Measurements from ENCODE around the gene PTPRM. TPM values are rescaled to one million over a fixed set of nuclear protein-coding genes. Genes with fewer than 3 reads are reported as not detected.

PTPRM gene
- total and polyA plus RNA-seq, 2 experiments from 2014 or later: 1.6 to 5.3 TPM

DNA sequence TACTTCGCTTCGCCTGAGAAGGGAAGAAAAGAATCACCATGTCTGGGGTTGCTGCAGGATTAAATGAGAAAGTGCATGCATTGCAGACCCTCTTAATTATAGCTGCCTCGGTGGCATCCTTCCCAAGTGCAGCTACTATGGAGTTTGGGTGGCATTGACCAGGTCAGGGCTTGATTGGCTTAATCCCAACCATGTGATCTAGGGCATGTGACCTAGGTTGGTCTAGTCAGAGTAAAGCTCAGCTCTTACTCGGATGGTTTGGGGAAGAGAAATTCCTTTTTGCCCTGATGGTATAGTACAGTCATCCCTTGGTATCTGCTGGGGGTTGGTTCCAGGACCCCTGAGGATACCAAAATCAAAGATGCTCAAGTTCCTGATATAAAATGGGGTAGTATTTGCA is 863.9 kb downstream of the PTPRM start (continued):
- TF ChIP-seq ZNF462 (CRISPR knock-in tag; IDR thresholded peaks at IDR 0.05) (no peak), ZNF114 (CRISPR knock-in tag; IDR thresholded peaks at IDR 0.05) (no peak)

DNA sequence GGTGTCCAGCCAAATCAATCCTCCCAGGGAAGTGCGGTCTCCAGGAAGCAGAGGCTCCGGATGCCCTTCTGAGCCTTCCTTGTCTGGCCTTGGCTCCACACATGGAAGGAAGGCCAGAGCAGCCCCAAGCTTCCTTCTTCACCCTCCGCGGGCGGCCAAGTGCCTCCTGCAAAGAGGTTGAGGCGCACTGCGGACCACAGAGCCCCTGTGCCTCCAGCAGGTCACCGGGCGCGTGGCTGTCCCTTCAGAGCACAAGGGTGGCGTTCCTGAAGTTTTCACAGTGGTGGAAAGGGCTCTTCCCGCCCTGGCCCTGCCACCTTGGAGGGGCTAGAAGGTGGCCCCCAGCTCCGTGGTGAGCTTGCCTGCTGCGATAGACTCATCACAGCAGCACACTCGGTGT is 866.2 kb downstream of the PTPRM start:
- H3K4me2 ChIP-seq: no peak overlapping the region
- no peak for DNase-seq (ENCODE audit: low spot score)
- H3F3A ChIP-seq (replicated peaks; ENCODE audit: low read depth): no peaks in the 10 kb centered on the region
- no peaks in the 10 kb centered on the region for H3K79me2 ChIP-seq (replicated peaks; ENCODE audit: insufficient read depth)
- H3K27me3 ChIP-seq (ENCODE audit: insufficient read depth): no peaks in the 10 kb centered on the region
- TF ChIP-seq JUNB (IDR thresholded peaks at IDR 0.05; ENCODE audit: unreplicated experiment): no peak
- TF ChIP-seq CTCF (conservative IDR thresholded peaks at IDR 0.05; ENCODE audit: low read depth in 2 of 2): no peak
- TF ChIP-seq ZNF331 (CRISPR knock-in tag; IDR thresholded peaks at IDR 0.05; ENCODE audit: low read depth): no peak
- no peak for TF ChIP-seq ZNF114 (CRISPR knock-in tag; IDR thresholded peaks at IDR 0.05)
- no peak for TF ChIP-seq REST (IDR thresholded peaks at IDR 0.05; ENCODE audit: unreplicated experiment)
- no peaks in the 10 kb centered on the region for H3K9me2 ChIP-seq (ENCODE audit: insufficient read depth)
- no peaks in the 10 kb centered on the region for H4K20me1 ChIP-seq (replicated peaks; ENCODE audit: insufficient read depth)
- H2AFZ ChIP-seq: no peak overlapping the region
- H3K36me3 Mint-ChIP-seq (ENCODE audit: low read depth): no peaks in the 10 kb centered on the region
- no peak overlapping the region for H3K4me3 ChIP-seq
- H3K36me3 ChIP-seq (ENCODE audit: insufficient read depth): no peaks in the 10 kb centered on the region
- H3K27ac ChIP-seq (ENCODE audit: low read depth): no peak overlapping the region
- H3K4me1 ChIP-seq (ENCODE audit: insufficient read depth): no peaks in the 10 kb centered on the region
- H3K9me3 Mint-ChIP-seq: peaks cover 2% of the 10 kb centered on the region; the same call in 1 of the 3 replicates
- no peaks in the 10 kb centered on the region; the same call in 2 of the 3 replicates for H3K4me1 Mint-ChIP-seq
- no peak overlapping the region for H3K4me3 Mint-ChIP-seq
- H3K27ac Mint-ChIP-seq: no peak overlapping the region
- ATAC-seq: no peak
- H3K27me3 Mint-ChIP-seq (ENCODE audit: insufficient read depth, low read depth, poor library complexity): peaks cover 3% of the 10 kb centered on the region
